Activated CD4-positive, alpha-beta T cell treated with anti-CD3 and anti-CD28 coated beads, Interleukin-2, amount 10 ng/mL, durations not matched to agents 24 days and 14 days (primary cell): ENCODE data around the gene PTPRZ1. TPM values are rescaled to one million over a fixed set of nuclear protein-coding genes. Genes with fewer than 3 reads are reported as not detected.

Source experiments
- DNase-seq: peaks from one replicate; pipeline ENCODE4 v3.0.0; 2022
- H3K27ac Mint-ChIP-seq: one replicate; pipeline ENCODE4 v1.8.0; 2022; ENCODE audit warnings: mild to moderate bottlenecking, mixed read lengths
- H3K27me3 Mint-ChIP-seq: one replicate; pipeline ENCODE4 v1.8.0; 2022; ENCODE audit warnings: mixed read lengths
- H3K36me3 Mint-ChIP-seq: one replicate; pipeline ENCODE4 v1.8.0; 2022; ENCODE audit warnings: low read depth, mild to moderate bottlenecking, mixed read lengths
- H3K4me1 Mint-ChIP-seq: one replicate; pipeline ENCODE4 v1.8.0; 2021; ENCODE audit warnings: mixed read lengths
- H3K4me3 Mint-ChIP-seq: one replicate; pipeline ENCODE4 v1.8.0; 2022; ENCODE audit warnings: mild to moderate bottlenecking, moderate library complexity, mixed read lengths
- H3K9me3 Mint-ChIP-seq: one replicate; pipeline ENCODE4 v1.8.0; 2021; ENCODE audit warnings: mixed read lengths
- intact Hi-C: fragments of 100-400 bp; cut with micrococcal nuclease; formaldehyde crosslinking; loops from one replicate; pipeline ENCODE4 v1.15.1; 2023
- total RNA-seq: library from RNA; stranded (reverse); gene quantifications from 2 replicates; pipeline ENCODE4 v1.2.3, GENCODE V29; 2022

PTPRZ1 gene
- total RNA-seq, 1 donor from 2014 or later, result not detected

DNA sequence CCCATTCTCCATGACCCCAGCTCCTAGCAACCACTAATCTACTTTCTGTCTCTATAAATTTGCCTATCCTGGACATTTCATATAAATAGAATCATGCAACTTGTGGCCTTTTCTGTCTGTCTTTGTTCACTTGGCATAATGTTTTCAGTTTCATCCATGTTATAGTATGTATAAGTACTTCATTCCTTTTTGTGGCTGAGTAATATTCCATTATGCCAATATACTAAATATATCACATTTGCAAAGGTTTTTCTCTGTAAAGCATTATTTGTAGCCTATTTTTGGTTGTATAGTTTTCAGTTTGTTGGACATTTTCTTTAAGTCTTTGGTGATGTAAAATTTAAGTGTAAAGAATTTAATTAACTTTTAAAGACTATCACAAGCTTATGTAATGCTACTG, 2.2 kb downstream of the PTPRZ1 start:
- Mint-ChIP-seq H3K27ac (no peak overlapping the region), H3K4me1 (peaks cover 3% of the 10 kb centered on the region), H3K9me3 (no peaks in the 10 kb centered on the region), H3K36me3 (no peaks in the 10 kb centered on the region), H3K27me3 (peaks cover 43% of the 10 kb centered on the region), H3K4me3 (no peak overlapping the region)
- DNase-seq, result no peak
- intact Hi-C loops, result no loop called here

DNA sequence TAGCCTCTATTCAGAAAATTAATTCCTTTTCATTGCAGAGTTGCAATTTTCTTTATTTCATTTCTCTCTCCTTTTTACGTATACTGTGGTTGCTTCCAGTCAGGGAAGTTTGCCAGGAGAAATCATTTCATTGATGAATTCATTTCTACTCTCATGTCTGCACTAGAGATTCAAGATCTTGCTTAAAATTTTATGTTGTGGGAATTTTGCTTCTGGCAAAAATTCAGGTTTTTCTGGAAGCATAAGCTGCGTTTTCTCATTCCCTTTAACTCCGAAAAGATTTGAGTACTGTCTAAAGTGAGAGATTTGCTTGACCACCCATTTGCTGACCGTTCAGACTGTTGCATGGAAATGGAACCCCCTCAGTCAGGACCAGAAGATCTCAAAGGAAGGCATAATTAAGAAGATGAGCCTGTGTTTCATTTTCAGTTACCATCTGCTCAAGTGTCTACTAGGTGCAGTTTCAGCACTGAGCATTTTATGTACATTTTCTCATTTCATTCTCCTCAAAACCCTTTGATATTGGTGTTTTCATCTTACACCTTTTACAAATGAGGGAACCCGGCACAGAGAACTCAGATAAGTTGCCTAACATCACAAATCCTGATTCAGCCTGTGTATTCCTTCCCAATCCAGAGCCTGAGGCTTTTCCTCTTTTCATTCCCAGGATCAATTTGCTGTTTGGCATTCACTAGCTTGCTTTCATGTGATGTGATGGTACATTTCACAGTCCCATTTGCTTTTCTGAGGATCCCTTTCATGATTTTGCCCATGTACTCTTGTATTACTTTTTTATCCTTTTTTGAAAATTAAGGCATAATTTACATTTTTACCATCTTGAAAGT, 3.9 kb downstream of the PTPRZ1 start:
- no peak overlapping the region for H3K27ac Mint-ChIP-seq
- no peaks in the 10 kb centered on the region for H3K9me3 Mint-ChIP-seq
- H3K4me3 Mint-ChIP-seq, result no peak overlapping the region
- no peak for DNase-seq
- H3K27me3 Mint-ChIP-seq, result peaks cover 33% of the 10 kb centered on the region
- H3K4me1 Mint-ChIP-seq, result peaks cover 3% of the 10 kb centered on the region
- no peaks in the 10 kb centered on the region for H3K36me3 Mint-ChIP-seq
- intact Hi-C loops, result no loop called here

DNA sequence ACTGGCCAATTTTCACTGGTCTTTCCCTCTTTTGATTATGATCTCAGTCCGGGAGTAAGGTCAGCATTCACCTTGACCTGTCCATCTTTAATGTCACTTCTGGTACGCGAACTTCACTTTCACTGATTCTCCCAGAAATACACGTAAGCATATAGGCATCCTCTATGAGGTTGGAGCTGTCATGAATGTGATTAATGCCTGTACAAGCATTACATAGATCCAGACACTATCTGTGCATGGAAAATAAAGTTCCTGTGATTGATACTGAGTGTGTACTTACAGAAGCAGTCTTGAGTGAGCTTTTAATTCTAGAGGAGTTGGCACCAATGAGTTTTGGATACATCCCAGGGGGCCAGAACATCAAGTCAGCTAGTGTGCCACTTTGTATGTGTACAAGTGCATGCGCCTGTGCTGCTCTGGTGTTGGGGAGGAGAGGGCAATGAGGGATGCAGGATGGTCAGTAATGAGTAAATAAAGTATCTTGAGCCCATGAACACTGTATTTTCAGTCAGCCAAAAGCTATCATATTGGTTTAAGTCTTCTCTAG, 6.0 kb downstream of the PTPRZ1 start:
- Mint-ChIP-seq H3K36me3 (no peaks in the 10 kb centered on the region), H3K4me3 (no peak overlapping the region), H3K4me1 (no peaks in the 10 kb centered on the region), H3K27me3 (peaks cover 17% of the 10 kb centered on the region), H3K9me3 (no peaks in the 10 kb centered on the region), H3K27ac (no peak overlapping the region)
- intact Hi-C loops, result no loop called here
- no peak for DNase-seq

DNA sequence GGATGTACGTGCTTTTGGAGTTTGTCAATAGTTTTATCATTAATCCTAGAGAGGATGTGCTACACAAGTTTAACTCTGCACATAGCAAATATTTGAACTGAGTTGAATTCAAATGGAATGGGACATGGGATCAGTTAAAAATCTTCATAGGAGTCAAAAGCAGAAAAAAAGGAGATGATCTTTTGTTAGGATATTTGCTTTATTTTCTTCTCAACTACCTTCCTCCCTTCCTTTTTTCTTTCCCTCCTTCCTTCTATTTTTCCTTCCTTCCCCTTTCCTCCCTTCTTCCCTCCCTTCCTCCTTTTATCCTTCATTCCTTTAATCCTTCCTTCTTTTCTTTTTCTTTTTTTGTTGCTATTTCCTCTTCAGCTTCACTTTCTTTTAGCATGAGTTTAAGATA, 6.6 kb downstream of the PTPRZ1 start:
- Mint-ChIP-seq H3K27ac (no peak overlapping the region), H3K9me3 (no peaks in the 10 kb centered on the region), H3K36me3 (no peaks in the 10 kb centered on the region), H3K4me3 (no peak overlapping the region), H3K4me1 (no peaks in the 10 kb centered on the region), H3K27me3 (peaks cover 11% of the 10 kb centered on the region)
- DNase-seq, result no peak
- intact Hi-C loops, result no loop called here

DNA sequence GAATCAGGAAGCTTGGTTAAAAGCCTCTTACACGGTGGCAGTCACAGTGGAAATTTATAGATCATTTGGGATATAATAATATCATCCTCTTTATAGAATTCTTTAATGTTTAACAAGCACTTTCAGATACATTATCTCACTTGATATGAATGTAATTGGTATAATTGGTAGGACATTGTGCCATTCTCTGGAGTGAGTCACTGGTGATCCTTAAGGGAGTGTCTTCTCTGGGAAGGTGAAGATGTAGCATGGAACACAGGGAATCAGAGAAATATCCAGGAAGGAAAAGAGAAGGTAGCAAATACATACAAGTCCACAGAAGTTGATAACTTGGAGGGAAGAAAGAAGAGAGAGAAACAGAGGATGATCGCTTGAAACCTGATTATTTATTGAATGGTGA, 9.8 kb downstream of the PTPRZ1 start:
- H3K27ac Mint-ChIP-seq, result no peak overlapping the region
- no peaks in the 10 kb centered on the region for H3K9me3 Mint-ChIP-seq
- no peak overlapping the region for H3K4me3 Mint-ChIP-seq
- H3K27me3 Mint-ChIP-seq, result no peaks in the 10 kb centered on the region
- DNase-seq, result no peak
- H3K4me1 Mint-ChIP-seq, result no peaks in the 10 kb centered on the region
- intact Hi-C loops, result no loop called here
- no peaks in the 10 kb centered on the region for H3K36me3 Mint-ChIP-seq

DNA sequence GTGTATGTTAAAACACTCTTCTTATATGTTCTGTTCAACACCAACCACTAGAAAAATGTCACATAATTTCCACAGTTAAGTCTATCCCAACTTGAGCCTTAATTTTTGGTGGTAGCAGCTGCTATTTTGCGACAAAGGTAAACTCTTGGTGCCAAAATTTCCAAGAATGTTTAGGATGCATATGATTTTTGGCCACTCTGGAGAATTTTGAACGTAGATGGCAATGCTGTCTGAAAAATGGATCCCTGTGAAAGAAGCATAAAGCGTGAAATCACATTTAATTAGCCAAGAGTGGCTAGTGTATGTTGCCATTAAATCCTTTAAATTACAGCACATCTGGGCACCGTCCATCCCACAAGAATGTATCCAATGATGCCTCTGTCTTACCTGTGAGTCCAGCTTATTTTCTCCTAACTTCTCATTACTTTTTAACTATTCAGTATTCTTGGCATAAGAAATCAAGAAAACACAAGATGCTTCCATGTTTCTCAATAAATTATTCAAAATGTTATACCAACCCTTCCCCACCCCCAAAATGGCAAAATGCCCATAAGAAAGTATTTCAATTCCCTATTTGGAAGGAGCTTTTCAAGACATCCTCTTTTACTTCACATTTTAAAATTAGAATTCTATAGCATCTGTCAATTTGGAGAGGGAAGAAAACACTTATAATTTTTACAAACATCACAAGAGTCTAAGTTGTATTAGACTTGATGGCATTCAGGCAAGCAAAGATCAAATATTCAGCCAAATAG, 12.4 kb downstream of the PTPRZ1 start:
- H3K36me3 Mint-ChIP-seq, result no peaks in the 10 kb centered on the region
- DNase-seq, result no peak
- no peak overlapping the region for H3K27ac Mint-ChIP-seq
- no peaks in the 10 kb centered on the region for H3K27me3 Mint-ChIP-seq
- H3K4me3 Mint-ChIP-seq, result no peak overlapping the region
- no peaks in the 10 kb centered on the region for H3K9me3 Mint-ChIP-seq
- no peaks in the 10 kb centered on the region for H3K4me1 Mint-ChIP-seq
- intact Hi-C loops, result no loop called here

DNA sequence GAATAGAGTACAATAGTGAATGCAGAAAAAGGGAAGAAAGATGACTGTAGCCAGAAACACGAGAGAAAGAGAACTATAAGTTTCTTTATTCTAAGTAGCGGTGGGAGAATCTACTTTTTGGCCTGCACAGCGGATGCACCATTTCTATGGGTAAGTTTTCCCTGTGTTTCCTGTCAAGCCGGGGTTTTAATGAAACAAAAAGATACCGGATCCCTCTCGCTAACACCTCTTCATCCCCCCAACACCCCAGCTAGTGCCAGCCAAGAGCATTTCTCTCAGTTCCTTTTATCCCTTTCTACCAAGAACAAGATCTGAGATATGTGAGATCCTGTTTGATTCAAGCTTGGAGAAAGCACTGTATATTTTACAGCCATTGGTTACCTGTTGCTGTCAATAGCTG, 14.7 kb downstream of the PTPRZ1 start:
- no peak overlapping the region for H3K4me3 Mint-ChIP-seq
- no peak for DNase-seq
- no peaks in the 10 kb centered on the region for H3K36me3 Mint-ChIP-seq
- no peaks in the 10 kb centered on the region for H3K4me1 Mint-ChIP-seq
- intact Hi-C loops, result no loop called here
- H3K27ac Mint-ChIP-seq, result no peak overlapping the region
- H3K9me3 Mint-ChIP-seq, result no peaks in the 10 kb centered on the region
- no peaks in the 10 kb centered on the region for H3K27me3 Mint-ChIP-seq

DNA sequence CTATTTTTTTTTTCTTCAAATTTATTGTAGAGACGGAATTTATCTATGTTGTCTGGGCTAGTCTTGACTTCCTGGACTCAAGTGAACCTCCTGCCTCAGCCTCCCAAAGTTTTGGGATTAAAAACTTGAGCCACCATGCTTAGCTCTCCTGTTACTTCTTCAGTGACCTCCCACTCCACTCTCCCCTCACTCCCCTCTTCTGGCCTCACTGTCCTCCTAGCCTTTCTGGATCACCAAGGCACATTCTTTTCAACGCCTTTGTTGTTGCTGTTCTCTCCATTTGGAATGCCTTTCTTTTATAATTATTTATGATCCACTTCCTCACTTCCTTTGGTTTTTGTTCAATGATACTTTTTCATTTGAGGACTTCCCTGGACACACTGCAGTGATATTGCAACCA, 17.9 kb downstream of the PTPRZ1 start:
- DNase-seq, result no peak
- H3K27ac Mint-ChIP-seq, result no peak overlapping the region
- intact Hi-C loops, result no loop called here
- no peaks in the 10 kb centered on the region for H3K27me3 Mint-ChIP-seq
- H3K4me1 Mint-ChIP-seq, result no peaks in the 10 kb centered on the region
- H3K4me3 Mint-ChIP-seq, result no peak overlapping the region
- no peaks in the 10 kb centered on the region for H3K36me3 Mint-ChIP-seq
- no peaks in the 10 kb centered on the region for H3K9me3 Mint-ChIP-seq

DNA sequence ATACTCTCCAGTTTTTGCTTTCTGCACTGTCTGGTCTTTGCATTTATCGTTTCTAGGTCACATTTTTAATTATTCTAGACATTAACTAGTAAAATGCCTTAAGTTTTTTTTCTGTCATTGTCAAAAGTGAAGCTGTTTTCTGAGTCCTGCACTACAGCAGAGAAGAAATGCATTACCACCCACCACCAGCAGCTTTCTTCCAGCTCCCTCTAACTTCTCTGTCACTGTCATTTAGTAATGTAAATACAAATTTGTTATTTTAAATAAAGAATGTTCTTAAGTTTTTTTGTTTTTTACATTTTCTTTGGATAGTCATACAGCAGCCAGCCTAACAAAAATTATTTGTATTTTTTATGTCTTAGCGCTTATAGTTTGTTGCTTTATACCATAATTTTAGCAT, 18.8 kb downstream of the PTPRZ1 start:
- no peaks in the 10 kb centered on the region for H3K27me3 Mint-ChIP-seq
- H3K36me3 Mint-ChIP-seq, result no peaks in the 10 kb centered on the region
- no peak overlapping the region for H3K4me3 Mint-ChIP-seq
- H3K9me3 Mint-ChIP-seq, result no peaks in the 10 kb centered on the region
- no peak overlapping the region for H3K27ac Mint-ChIP-seq
- H3K4me1 Mint-ChIP-seq, result no peaks in the 10 kb centered on the region
- DNase-seq, result no peak
- intact Hi-C loops, result no loop called here

DNA sequence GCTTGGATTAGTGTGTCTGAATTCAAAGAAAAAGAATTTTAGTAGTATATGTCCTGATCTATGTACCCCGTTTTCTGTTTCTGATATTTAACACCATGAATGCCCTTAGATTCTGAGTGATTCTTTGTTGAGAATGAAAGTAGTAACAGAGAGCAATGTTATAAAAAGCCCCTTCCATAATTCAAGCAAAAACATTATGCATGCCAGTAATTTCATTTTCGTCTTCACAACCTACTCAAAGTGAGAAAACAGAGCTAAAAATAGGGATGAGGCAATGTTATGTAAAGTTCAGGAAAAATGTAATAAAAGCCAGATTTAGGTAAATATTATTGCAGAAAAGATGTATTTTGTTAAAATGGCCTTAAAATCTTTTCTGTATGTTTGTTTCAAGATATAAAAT, 28.1 kb downstream of the PTPRZ1 start:
- intact Hi-C loops, result no loop called here
- DNase-seq, result no peak
- Mint-ChIP-seq H3K4me1 (no peaks in the 10 kb centered on the region), H3K27me3 (no peaks in the 10 kb centered on the region), H3K36me3 (no peaks in the 10 kb centered on the region), H3K9me3 (no peaks in the 10 kb centered on the region), H3K4me3 (no peak overlapping the region), H3K27ac (no peak overlapping the region)

DNA sequence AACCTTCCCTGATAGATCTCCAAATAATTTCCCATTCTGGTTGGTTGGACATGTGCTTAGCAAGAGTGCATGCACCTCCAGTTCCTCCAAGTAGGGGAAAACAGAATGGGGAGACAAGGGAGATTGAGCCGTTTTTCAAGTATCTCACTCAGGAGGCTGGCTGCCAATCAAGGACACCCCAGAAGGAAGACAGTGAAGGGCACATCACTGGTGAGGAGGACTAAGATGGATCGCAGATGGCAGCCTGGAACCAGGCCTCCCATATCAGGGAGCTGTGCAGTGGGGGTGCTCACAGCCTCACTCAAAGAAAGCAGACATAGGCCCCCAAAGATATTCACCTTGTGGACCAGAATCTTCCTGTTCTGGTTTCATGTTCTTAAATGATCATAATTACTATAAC, 31.2 kb downstream of the PTPRZ1 start:
- Mint-ChIP-seq H3K4me1 (no peaks in the 10 kb centered on the region), H3K27me3 (no peaks in the 10 kb centered on the region), H3K9me3 (no peaks in the 10 kb centered on the region), H3K27ac (no peak overlapping the region), H3K4me3 (no peak overlapping the region), H3K36me3 (no peaks in the 10 kb centered on the region)
- intact Hi-C loops, result no loop called here
- no peak for DNase-seq

DNA sequence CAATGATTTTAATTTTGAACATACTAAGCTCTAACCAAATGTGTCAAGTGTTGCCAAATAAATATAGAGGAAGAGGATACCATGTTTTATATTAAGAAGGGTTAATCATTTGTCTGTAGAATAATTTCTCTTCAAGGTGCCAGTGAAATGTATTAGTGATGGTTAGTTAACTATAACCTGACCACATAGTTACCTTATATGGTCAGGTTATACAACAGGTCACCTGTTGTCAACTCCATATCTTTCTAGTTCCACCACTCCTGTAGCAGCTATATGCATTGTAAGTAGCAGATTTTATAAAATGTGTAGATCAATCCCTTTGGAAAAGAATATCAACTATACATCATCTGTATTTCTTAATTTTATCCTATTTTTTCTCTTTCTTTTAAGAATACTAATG, 35.1 kb downstream of the PTPRZ1 start:
- H3K9me3 Mint-ChIP-seq, result no peaks in the 10 kb centered on the region
- no peaks in the 10 kb centered on the region for H3K27me3 Mint-ChIP-seq
- no peaks in the 10 kb centered on the region for H3K4me1 Mint-ChIP-seq
- no peaks in the 10 kb centered on the region for H3K36me3 Mint-ChIP-seq
- DNase-seq, result no peak
- intact Hi-C loops, result no loop called here
- no peak overlapping the region for H3K27ac Mint-ChIP-seq
- H3K4me3 Mint-ChIP-seq, result no peak overlapping the region

DNA sequence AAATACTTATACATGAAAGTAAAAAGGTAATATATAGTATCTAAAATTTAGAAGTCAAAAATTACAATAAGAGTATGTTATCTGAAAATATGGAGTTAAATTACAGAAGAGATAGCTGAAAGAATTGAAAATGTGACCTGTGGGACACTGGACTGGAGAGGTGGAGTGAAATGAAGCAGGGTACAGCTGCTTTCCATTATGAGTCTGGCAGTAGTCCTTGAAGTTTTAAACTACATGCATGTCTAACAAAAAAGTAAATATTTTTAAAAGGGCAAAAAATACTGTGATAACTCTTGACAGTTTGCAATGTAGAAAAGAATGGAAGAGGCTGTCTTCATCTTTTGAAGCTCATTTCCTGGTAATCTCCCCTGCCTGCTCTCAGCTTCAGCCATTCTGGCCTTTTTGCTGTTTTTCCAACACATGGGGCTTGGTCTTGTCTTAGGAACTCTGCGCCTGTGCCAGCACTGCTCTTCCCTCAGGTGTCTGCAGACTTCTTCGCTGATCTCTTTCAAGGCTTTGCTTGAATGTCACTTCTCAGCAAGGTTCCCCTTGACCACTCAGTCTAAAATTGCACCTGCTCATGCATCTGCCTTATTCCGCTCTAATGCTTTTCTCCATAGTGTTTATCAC, 36.9 kb downstream of the PTPRZ1 start:
- DNase-seq, result no peak
- no peaks in the 10 kb centered on the region for H3K9me3 Mint-ChIP-seq
- H3K4me1 Mint-ChIP-seq, result no peaks in the 10 kb centered on the region
- H3K27me3 Mint-ChIP-seq, result no peaks in the 10 kb centered on the region
- H3K36me3 Mint-ChIP-seq, result no peaks in the 10 kb centered on the region
- H3K27ac Mint-ChIP-seq, result no peak overlapping the region
- H3K4me3 Mint-ChIP-seq, result no peak overlapping the region
- intact Hi-C loops, result no loop called here
